Mucosa of descending colon (tissue), 3 donors: ENCODE data around the gene UST. TPM values are rescaled to one million over a fixed set of nuclear protein-coding genes. Genes with fewer than 3 reads are reported as not detected.
"Not testable (repeated sequence)": the region's sequence is repeated elsewhere in the genome, so short reads cannot be mapped to it uniquely, and the experiment has no call there.

Experiments
- ATAC-seq: fragments of 200-7000 bp; cut with Tn5 transposase; one replicate; pipeline ENCODE4 v1.9.1; 2020; ENCODE audit warnings: mild to moderate bottlenecking, moderate library complexity
- DNase-seq, 3 donors: peaks; one replicate each; pipeline ENCODE4 v3.0.0-alpha.2; 2020
- H3K36me3 ChIP-seq: fragments of 200-600 bp; one replicate; pipeline ENCODE4 v1.8.0; 2021; ENCODE audit warnings: low read depth, mild to moderate bottlenecking
- H3K4me1 ChIP-seq: fragments of 200-600 bp; one replicate; pipeline ENCODE4 v1.8.0; 2021; ENCODE audit warnings: low read depth, mild to moderate bottlenecking
- H3K4me3 ChIP-seq: fragments of 200-600 bp; one replicate; pipeline ENCODE4 v1.8.0; 2021; ENCODE audit warnings: mild to moderate bottlenecking
- H3K9me3 ChIP-seq: fragments of 200-600 bp; one replicate; pipeline ENCODE4 v1.8.0; 2021; ENCODE audit warnings: mild to moderate bottlenecking
- CTCF ChIP-seq: fragments of 200-600 bp; IDR thresholded peaks from one replicate; pipeline ENCODE4 v1.8.0; 2022; ENCODE audit warnings: antibody characterized with exemption, mild to moderate bottlenecking
- intact Hi-C, 2 donors: fragments of 100-400 bp; cut with DNase I in 1 of 2; cut with micrococcal nuclease in 1 of 2; formaldehyde crosslinking; loops; one replicate each; pipeline versions ENCODE4 v1.11.0 to v1.11.1; 2022; cut with DNase I, micrococcal nuclease
- total RNA-seq, 3 donors: library from RNA; stranded (reverse); fragmentation: NEBNext Ultra II Directional in 2 of 3; extraction: Animal tissue kit (Norgen Biotek cat#: 25700) in 2 of 3; gene quantifications; one replicate each; pipeline versions ENCODE4 v1.2.1 to v1.2.4, GENCODE V29; 2021 to 2023
- donor health status: DM: no; HTN: no; CAD: no; lungs with moderate emphysema.
- donor health status: DM: no; HTN: no; CAD: no.
- donor health status: DM: no; HTN: yes; CAD: no.

UST gene
- total RNA-seq, 3 donors from 2014 or later: 1.1 to 16.2 (median 2.1) TPM

- TF ChIP-seq CTCF: no peak
- DNase-seq: peak; percentile 37 to 87 (median 52)
- H3K4me3 ChIP-seq: no peak overlapping the region
Observed at GRCh38 chr6:148760568-148761526, 14.0 kb downstream of the UST start.

GRCh38 chr6:148761527-148762011, 14.7 kb downstream of the UST start:
- ATAC-seq (peak; percentile 51), DNase-seq (peak; percentile 20 to 74 (median 50))
- no peaks in the 10 kb centered on the region for H3K9me3 ChIP-seq
- no peak for TF ChIP-seq CTCF
- intact Hi-C loops: no loop called here
- H3K36me3 ChIP-seq: no peaks in the 10 kb centered on the region
- no peak overlapping the region for H3K4me3 ChIP-seq
- no peaks in the 10 kb centered on the region for H3K4me1 ChIP-seq

More at GRCh38 chr6:148760568-148761526, 14.0 kb downstream of the UST start:
- intact Hi-C loops: no loop called here
- no peaks in the 10 kb centered on the region for H3K9me3 ChIP-seq
- H3K4me1 ChIP-seq: no peaks in the 10 kb centered on the region
- ATAC-seq: peak; percentile 66
- H3K36me3 ChIP-seq: no peaks in the 10 kb centered on the region

GRCh38 chr6:148762231-148762630, 15.4 kb downstream of the UST start:
- TF ChIP-seq CTCF: no peak
- Histone ChIP-seq H3K4me1 (no peaks in the 10 kb centered on the region), H3K36me3 (no peaks in the 10 kb centered on the region), H3K4me3 (no peak overlapping the region), H3K9me3 (no peaks in the 10 kb centered on the region)
- ATAC-seq (no peak), DNase-seq (no peak)
- intact Hi-C loops: no loop called here

GRCh38 chr6:148764259-148765020, 17.6 kb downstream of the UST start:
- DNase-seq, intact Hi-C loops, H3K9me3 ChIP-seq: not testable (repeated sequence)

GRCh38 chr6:148765898-148766808, 19.3 kb downstream of the UST start:
- Histone ChIP-seq H3K36me3 (no peaks in the 10 kb centered on the region), H3K4me3 (no peak overlapping the region), H3K4me1 (no peaks in the 10 kb centered on the region), H3K9me3 (no peaks in the 10 kb centered on the region)
- no peak for TF ChIP-seq CTCF
- intact Hi-C loops: no loop called here
- DNase-seq (no peak), ATAC-seq (no peak)

More at GRCh38 chr6:148764259-148765020, 17.6 kb downstream of the UST start:
- H3K36me3 ChIP-seq, H3K4me3 ChIP-seq, H3K4me1 ChIP-seq, ATAC-seq: not testable (repeated sequence)
